Keratinocyte (primary cell): ENCODE measurements around the gene NELL1. TPM values are rescaled to one million over a fixed set of nuclear protein-coding genes. Genes with fewer than 3 reads are reported as not detected.

Experiments
- DNase-seq: peaks from one replicate; pipeline ENCODE4 v3.0.0-alpha.2; 2011; ENCODE audit warnings: low read depth, missing footprints, low spot score
- FAIRE-seq: peaks from 2 replicates; lab custom pipeline; 2011; peaks lifted over from hg19 to GRCh38; lab: Jason Lieb, UNC
- H2AFZ ChIP-seq: 2 replicates; pipeline ENCODE4 v1.6.0; 2012; ENCODE audit warnings: low read length, control low read depth, inconsistent platforms; ENCODE audit not compliant: control insufficient read depth
- H3K27ac ChIP-seq: 2 replicates; pipeline ENCODE4 v1.5.1; 2011; ENCODE audit warnings: low read length; ENCODE audit not compliant: control insufficient read depth, insufficient read depth
- H3K27me3 ChIP-seq: 3 replicates; pipeline ENCODE4 v1.6.0; 2011; ENCODE audit warnings: low read length; ENCODE audit not compliant: control insufficient read depth, insufficient read depth; ENCODE audit errors: extremely low read depth
- H3K36me3 ChIP-seq, 2 experiments: 2 replicates in 1 of 2; 3 replicates in 1 of 2; pipeline ENCODE4 v1.5.1; 2011; ENCODE audit warnings: low read length in 2 of 2, mild to moderate bottlenecking in 1 of 2; ENCODE audit not compliant: control insufficient read depth in 2 of 2, insufficient read depth in 2 of 2; ENCODE audit errors: extremely low read depth in 1 of 2
- H3K4me1 ChIP-seq: 3 replicates; pipeline ENCODE4 v1.5.1; 2011; ENCODE audit warnings: low read length; ENCODE audit not compliant: control insufficient read depth, insufficient read depth; ENCODE audit errors: extremely low read depth
- H3K4me2 ChIP-seq: 3 replicates; pipeline ENCODE4 v1.6.0; 2011; ENCODE audit warnings: low read depth, low read length; ENCODE audit not compliant: control insufficient read depth, insufficient read depth; ENCODE audit errors: extremely low read depth
- H3K4me3 ChIP-seq, 3 experiments: fragments of 200-600 bp in 1 of 3; sonication (generic) in 1 of 3; 2 replicates in 2 of 3; 3 replicates in 1 of 3; pipeline ENCODE4 v1.5.1; 2011 to 2016; ENCODE audit warnings: low read length in 3 of 3, mild to moderate bottlenecking in 3 of 3, control low read depth in 2 of 3, inconsistent platforms in 1 of 3, low read depth in 1 of 3, mixed read lengths in 1 of 3, mixed run types in 1 of 3, moderate library complexity in 1 of 3; ENCODE audit not compliant: control insufficient read depth in 2 of 3, insufficient read depth in 2 of 3; ENCODE audit errors: extremely low read depth in 1 of 3
- H3K79me2 ChIP-seq: 2 replicates; pipeline ENCODE4 v1.6.0; 2012; ENCODE audit warnings: low read length; ENCODE audit not compliant: control insufficient read depth, insufficient read depth
- H3K9ac ChIP-seq: 3 replicates; pipeline ENCODE4 v1.6.0; 2011; ENCODE audit warnings: low read length; ENCODE audit not compliant: control insufficient read depth, insufficient read depth; ENCODE audit errors: extremely low read depth
- H3K9me1 ChIP-seq: 3 replicates; pipeline ENCODE4 v1.6.0; 2011; ENCODE audit warnings: low read length; ENCODE audit not compliant: control insufficient read depth, insufficient read depth; ENCODE audit errors: extremely low read depth
- H3K9me3 ChIP-seq: 2 replicates; pipeline ENCODE4 v1.5.1; 2012; ENCODE audit warnings: low read depth, low read length; ENCODE audit not compliant: control insufficient read depth
- H4K20me1 ChIP-seq: 3 replicates; pipeline ENCODE4 v1.6.0; 2011; ENCODE audit warnings: low read length; ENCODE audit not compliant: control insufficient read depth, insufficient read depth; ENCODE audit errors: extremely low read depth
- CTCF ChIP-seq, 3 experiments: IDR thresholded peaks in 1 of 3; conservative IDR thresholded peaks in 1 of 3; optimal IDR thresholded peaks in 1 of 3; 2 replicates in 2 of 3; 3 replicates in 1 of 3; pipeline versions ENCODE3 to v1.5.1; 2011; ENCODE audit warnings: low read length in 3 of 3, mild to moderate bottlenecking in 3 of 3, moderate library complexity in 2 of 3, control low read depth in 1 of 3, inconsistent platforms in 1 of 3; ENCODE audit not compliant: insufficient read depth in 2 of 3; ENCODE audit errors: extremely low read depth in 1 of 3
- EZH2 ChIP-seq: IDR thresholded peaks from one replicate; pipeline ENCODE4 v1.6.1; 2012; ENCODE audit warnings: inconsistent platforms, mild to moderate bottlenecking, low read length, moderate library complexity
- dilution Hi-C: fragments of 300-500 bp; cut with MboI; formaldehyde crosslinking; loops from one replicate; pipeline ENCODE4 v1.7.0; 2020; ENCODE audit warnings: low sequenced_read_pairs; ENCODE audit not compliant: extremely low pct_ligation_motif_present
- polyA plus RNA-seq, 5 experiments: library from polyadenylated mRNA; depleted of rRNA in 3 of 5; stranded (reverse) in 3 of 5; stranded (forward) in 1 of 5; unstranded in 1 of 5; fragments of >200 nt; gene quantifications; 1 replicate in 1 of 5; 2 replicates in 3 of 5; 3 replicates in 1 of 5; pipeline versions ENCODE4 v1.2.1 to v1.2.3, GENCODE V29; 2011 to 2012; ENCODE audit warnings: missing spikeins in 2 of 5, low read depth in 1 of 5, low replicate concordance in 1 of 5

The NELL1 gene
- polyA plus RNA-seq, 1 donor (not counting 4 experiments of a cell fraction or from before 2014, with no cell fraction given): not detected

- H3K9me1 ChIP-seq: no peaks in the 10 kb centered on the region
- no peak for TF ChIP-seq EZH2
- no peaks in the 10 kb centered on the region for H4K20me1 ChIP-seq
- H3K36me3 ChIP-seq: no peaks in the 10 kb centered on the region
- H3K79me2 ChIP-seq: no peaks in the 10 kb centered on the region
- no peak overlapping the region for H2AFZ ChIP-seq
- no peak overlapping the region for H3K4me2 ChIP-seq
- H3K27me3 ChIP-seq: no peaks in the 10 kb centered on the region
- dilution Hi-C loops: no loop called here
- no peak for FAIRE-seq
- no peak overlapping the region for H3K9ac ChIP-seq
- H3K27ac ChIP-seq: no peak overlapping the region
- no peak for DNase-seq
- H3K4me1 ChIP-seq: no peaks in the 10 kb centered on the region
- no peaks in the 10 kb centered on the region for H3K9me3 ChIP-seq
- no peak overlapping the region for H3K4me3 ChIP-seq
Measured at GRCh38 chr11:21481255-21481654, 811.9 kb downstream of the NELL1 start.

GRCh38 chr11:21484039-21484438 lies 814.7 kb downstream of the NELL1 start:
- dilution Hi-C loops: no loop called here
- no peak overlapping the region for H2AFZ ChIP-seq
- DNase-seq (no peak), FAIRE-seq (no peak)
- no peaks in the 10 kb centered on the region for H3K79me2 ChIP-seq
- no peaks in the 10 kb centered on the region for H3K27me3 ChIP-seq
- H3K9me3 ChIP-seq: no peaks in the 10 kb centered on the region
- no peak overlapping the region for H3K4me3 ChIP-seq
- H3K9me1 ChIP-seq: no peaks in the 10 kb centered on the region
- no peak overlapping the region for H3K4me2 ChIP-seq
- no peaks in the 10 kb centered on the region for H3K4me1 ChIP-seq
- no peaks in the 10 kb centered on the region for H3K36me3 ChIP-seq
- H3K9ac ChIP-seq: no peak overlapping the region
- TF ChIP-seq CTCF (optimal IDR thresholded peaks at IDR 0.05 in 1 of 3, IDR thresholded peaks at IDR 0.05 in 1 of 3, conservative IDR thresholded peaks at IDR 0.05 in 1 of 3; ENCODE audit: extremely low read depth in 1 of 3, insufficient read depth in 2 of 3, low read length in 3 of 3) (no peak), EZH2 (no peak)
- no peak overlapping the region for H3K27ac ChIP-seq
- no peaks in the 10 kb centered on the region for H4K20me1 ChIP-seq

- TF ChIP-seq CTCF (optimal IDR thresholded peaks at IDR 0.05 in 1 of 3, IDR thresholded peaks at IDR 0.05 in 1 of 3, conservative IDR thresholded peaks at IDR 0.05 in 1 of 3; ENCODE audit: extremely low read depth in 1 of 3, insufficient read depth in 2 of 3, low read length in 3 of 3): no peak
- Histone ChIP-seq H4K20me1 (no peaks in the 10 kb centered on the region), H3K9me1 (no peaks in the 10 kb centered on the region), H3K36me3 (no peaks in the 10 kb centered on the region), H3K4me1 (no peaks in the 10 kb centered on the region), H3K27me3 (no peaks in the 10 kb centered on the region), H3K27ac (no peak overlapping the region), H3K4me2 (no peak overlapping the region), H3K79me2 (no peaks in the 10 kb centered on the region), H3K4me3 (no peak overlapping the region), H2AFZ (no peak overlapping the region), H3K9me3 (no peaks in the 10 kb centered on the region), H3K9ac (no peak overlapping the region)
- no peak for DNase-seq
- dilution Hi-C loops: no loop called here
- no peak for FAIRE-seq
Measured at GRCh38 chr11:21485006-21485405, 815.6 kb downstream of the NELL1 start.
